Spinal cord (tissue), 10 donors: ENCODE measurements around the gene ARHGAP26. TPM values are rescaled to one million over a fixed set of nuclear protein-coding genes. Genes with fewer than 3 reads are reported as not detected.
A peak's percentile ranks its signal among the peaks of the same experiment; 100 is the strongest.

Source experiments
- DNase-seq, 6 donors: peaks; one replicate each; pipeline versions ENCODE4 v3.0.0 to v3.0.0-alpha.2; 2013 to 2015; ENCODE audit warnings: low spot score in 6 of 6, low read depth in 4 of 6
- H3K27ac ChIP-seq: one replicate; pipeline ENCODE4 v1.5.1; 2013; ENCODE audit warnings: low read depth, low read length, control low read depth
- H3K27me3 ChIP-seq: one replicate; pipeline ENCODE4 v1.6.1; 2013; ENCODE audit warnings: low read length; ENCODE audit not compliant: control insufficient read depth, insufficient read depth
- H3K36me3 ChIP-seq: one replicate; pipeline ENCODE4 v1.6.1; 2013; ENCODE audit warnings: low read length; ENCODE audit not compliant: control insufficient read depth, insufficient read depth
- H3K4me1 ChIP-seq: one replicate; pipeline ENCODE4 v1.6.1; 2013; ENCODE audit warnings: low read length; ENCODE audit not compliant: control insufficient read depth, insufficient read depth
- H3K4me3 ChIP-seq: one replicate; pipeline ENCODE4 v1.5.1; 2013; ENCODE audit warnings: low read depth, low read length, control low read depth
- H3K9me3 ChIP-seq: one replicate; pipeline ENCODE4 v1.6.1; 2013; ENCODE audit warnings: low read length; ENCODE audit not compliant: control insufficient read depth, insufficient read depth
- WGBS: methylation state at CpG from one replicate; pipeline ENCODE4 v1.1.5; 2013; ENCODE audit warnings: missing lambda C conversion rate; ENCODE audit not compliant: insufficient coverage; 5-methylcytosine and 5-hydroxymethylcytosine counted together
- polyA plus RNA-seq, 2 donors: library from polyadenylated mRNA; unstranded; fragments of 120-200 nt; gene quantifications; one replicate each; pipeline ENCODE4 v1.2.1, GENCODE V29; 2013; ENCODE audit not compliant: insufficient read length in 2 of 2
- total RNA-seq, 2 donors: library from RNA; depleted of rRNA in 1 of 2; stranded (reverse); fragments of 120-200 nt in 1 of 2; fragments of >200 nt in 1 of 2; gene quantifications; one replicate each; pipeline versions ENCODE4 v1.2.3 to v1.2.4, GENCODE V29; 2013 to 2014
- donor health status: healthy.

The ARHGAP26 gene
- total and polyA plus RNA-seq, 4 donors, result 21.9 to 39.7 (median 22.4) TPM

DNA sequence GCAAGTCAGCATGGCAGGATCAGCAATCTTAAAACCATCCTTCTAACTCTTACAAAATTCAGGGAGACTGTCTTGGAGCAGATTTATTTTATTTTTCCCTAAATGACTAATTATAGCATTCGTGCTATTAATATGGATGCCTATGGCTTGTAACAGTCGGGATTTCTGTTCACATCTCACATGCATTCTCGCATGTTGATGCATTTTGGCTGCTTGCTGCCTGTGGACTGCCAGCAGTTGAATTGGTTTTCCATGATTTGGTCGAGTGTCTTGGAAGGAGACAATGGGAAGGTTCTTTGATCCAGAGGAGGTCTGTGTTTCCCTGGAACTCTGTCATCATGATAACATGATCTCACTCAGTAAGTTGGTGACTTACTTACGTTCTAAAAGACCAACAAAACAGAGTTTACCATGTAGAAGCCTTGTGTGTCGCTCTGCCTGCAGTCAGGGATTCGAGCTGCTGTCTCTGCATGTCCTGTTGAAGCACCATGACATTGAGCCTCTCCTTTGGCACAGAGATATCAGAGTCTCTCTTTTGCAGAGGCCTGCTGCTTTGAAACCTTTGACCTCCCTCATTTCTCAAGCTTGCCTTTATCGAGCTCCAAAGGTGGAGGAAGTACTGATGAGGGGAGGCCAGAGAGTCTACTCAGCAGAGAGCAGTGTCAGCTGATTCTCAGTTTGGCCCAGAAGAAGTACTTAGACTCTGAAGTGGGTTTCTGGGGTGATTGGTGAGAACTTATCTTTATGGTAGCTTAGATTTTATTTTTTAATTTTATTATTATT, 82.4 kb downstream of the ARHGAP26 start:
- H3K9me3 ChIP-seq, result no peaks in the 10 kb centered on the region
- peak in 1 of 6 donors; percentile 61 for DNase-seq
- peaks cover 12% of the 10 kb centered on the region for H3K4me1 ChIP-seq
- no peak overlapping the region for H3K27ac ChIP-seq
- H3K36me3 ChIP-seq, result no peaks in the 10 kb centered on the region
- 55% methylated on average over 5 of the region's 8 CpGs for WGBS
- H3K4me3 ChIP-seq, result no peak overlapping the region
- H3K27me3 ChIP-seq, result no peaks in the 10 kb centered on the region

DNA sequence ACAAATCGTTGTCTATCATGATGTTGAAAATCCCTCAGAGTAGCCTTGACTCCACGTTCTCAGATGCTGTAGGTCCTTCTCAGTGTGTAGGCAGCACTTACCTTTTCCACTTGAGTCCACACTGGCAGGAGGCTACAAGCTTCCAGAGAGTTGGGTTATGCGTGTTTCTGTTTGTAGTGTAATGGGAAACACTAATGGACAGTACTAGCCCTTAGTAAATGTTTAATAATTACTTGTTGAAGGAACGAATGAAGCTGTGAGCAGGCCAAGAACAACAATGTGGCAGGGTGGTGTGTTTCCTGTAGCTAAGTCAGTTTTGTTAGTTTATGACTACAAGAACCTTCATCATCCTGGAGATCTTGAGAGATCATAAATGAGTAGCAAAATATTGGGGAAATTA, 83.5 kb downstream of the ARHGAP26 start:
- Histone ChIP-seq H3K27ac (no peak overlapping the region), H3K27me3 (no peaks in the 10 kb centered on the region), H3K4me1 (peaks cover 11% of the 10 kb centered on the region), H3K9me3 (no peaks in the 10 kb centered on the region), H3K4me3 (no peak overlapping the region), H3K36me3 (no peaks in the 10 kb centered on the region)
- DNase-seq, result no peak
- WGBS, result 100% methylated on average over 2 of the region's 4 CpGs

DNA sequence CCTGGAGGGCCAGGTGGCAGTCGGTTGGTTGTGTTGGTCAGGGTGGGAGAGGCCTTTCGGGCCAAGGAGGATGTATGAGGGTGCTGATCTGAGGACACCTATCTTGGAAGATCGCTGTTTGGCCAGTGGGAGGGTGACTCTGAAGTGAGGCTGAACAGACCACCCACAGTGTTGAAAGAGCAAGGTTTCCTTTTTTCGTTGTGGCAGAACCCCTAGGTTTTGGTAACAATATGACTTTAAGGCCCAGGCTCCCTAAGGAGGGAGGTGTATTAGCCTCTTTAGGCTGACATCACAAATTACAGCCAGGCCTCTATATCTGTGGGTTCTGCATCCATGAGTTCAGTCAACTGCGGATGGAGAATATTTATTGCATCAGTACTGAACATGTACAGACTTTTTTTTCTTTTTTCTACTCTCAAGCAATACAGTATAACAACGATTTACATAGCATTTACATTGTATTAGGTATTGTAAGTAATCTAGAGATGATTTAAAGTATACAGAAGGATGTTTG, 86.1 kb downstream of the ARHGAP26 start:
- WGBS, result 94% methylated on average over 4 of the region's 6 CpGs
- H3K4me1 ChIP-seq, result peaks cover 31% of the 10 kb centered on the region
- H3K27ac ChIP-seq, result no peak overlapping the region
- no peaks in the 10 kb centered on the region for H3K9me3 ChIP-seq
- no peak overlapping the region for H3K4me3 ChIP-seq
- no peaks in the 10 kb centered on the region for H3K27me3 ChIP-seq
- no peak for DNase-seq
- no peaks in the 10 kb centered on the region for H3K36me3 ChIP-seq

DNA sequence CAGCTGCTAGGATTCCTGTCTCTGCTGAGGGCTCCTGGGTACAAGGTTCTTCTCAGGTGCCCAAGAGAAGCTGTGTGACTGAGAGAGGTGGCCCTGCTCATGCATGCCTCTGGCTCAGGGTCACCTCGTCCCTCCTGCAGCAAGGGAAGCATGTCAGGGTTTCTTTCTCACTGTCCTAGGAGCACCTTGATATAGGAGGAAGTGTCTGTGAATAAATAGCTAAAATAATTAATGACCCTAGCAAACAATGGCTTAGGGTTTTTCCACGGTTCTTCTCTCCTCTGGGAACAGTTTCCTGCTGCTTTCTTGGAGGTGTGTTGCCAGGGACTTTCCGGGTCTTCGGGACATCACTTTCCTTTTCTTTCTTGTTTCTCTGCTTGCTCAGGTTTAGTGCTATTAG, 87.2 kb downstream of the ARHGAP26 start:
- Histone ChIP-seq H3K27ac (no peak overlapping the region), H3K36me3 (no peaks in the 10 kb centered on the region), H3K4me1 (peaks cover 28% of the 10 kb centered on the region), H3K9me3 (no peaks in the 10 kb centered on the region), H3K4me3 (no peak overlapping the region), H3K27me3 (no peaks in the 10 kb centered on the region)
- no peak for DNase-seq
- 46% methylated on average over 2 of the region's 4 CpGs for WGBS

DNA sequence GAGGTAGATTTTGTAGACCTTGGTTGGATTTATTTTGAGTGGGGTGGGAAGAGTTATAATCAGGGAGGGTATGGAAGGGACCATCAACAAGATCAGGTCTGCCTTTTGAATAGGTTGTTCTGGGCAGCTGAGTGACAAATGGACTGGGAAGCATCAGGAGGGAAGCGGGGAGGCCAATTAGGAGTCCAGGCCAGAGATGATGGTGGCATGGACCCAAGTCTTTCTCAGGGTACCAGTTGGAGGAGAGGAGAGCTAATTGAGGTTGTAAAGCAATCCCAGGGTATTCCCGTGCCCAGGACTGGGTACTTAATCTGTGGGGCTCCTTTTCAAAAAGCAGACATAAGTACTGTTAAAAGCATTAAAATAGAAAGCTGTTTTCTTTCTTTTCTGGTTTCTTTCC, 88.9 kb downstream of the ARHGAP26 start:
- Histone ChIP-seq H3K9me3 (no peaks in the 10 kb centered on the region), H3K36me3 (no peaks in the 10 kb centered on the region), H3K4me1 (peaks cover 40% of the 10 kb centered on the region), H3K27me3 (no peaks in the 10 kb centered on the region), H3K4me3 (no peak overlapping the region), H3K27ac (no peak overlapping the region)
- WGBS, result 73% methylated on average over 1 of the region's 2 CpGs
- DNase-seq, result peak in 1 of 6 donors; percentile 37

DNA sequence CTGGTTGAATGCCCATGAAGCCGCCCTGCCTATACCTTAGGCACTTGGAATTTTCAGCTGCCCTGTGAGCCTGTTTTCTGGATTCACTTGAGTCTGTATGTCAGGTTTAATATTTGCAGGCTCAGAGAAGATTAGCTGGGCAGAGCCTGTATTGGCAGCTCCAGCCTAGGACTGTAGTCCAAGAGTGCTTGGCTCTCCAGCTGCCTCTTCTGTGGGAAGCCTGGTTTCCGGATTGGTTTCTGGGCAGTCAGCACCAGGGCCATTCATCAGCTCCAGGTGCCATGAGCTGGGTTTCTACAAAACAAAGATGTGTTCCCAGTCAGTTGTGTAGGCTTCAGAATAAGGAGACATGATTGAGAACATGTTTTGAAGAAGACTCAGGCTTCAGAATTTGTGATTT, 90.1 kb downstream of the ARHGAP26 start:
- peaks cover 42% of the 10 kb centered on the region for H3K4me1 ChIP-seq
- no peak overlapping the region for H3K4me3 ChIP-seq
- WGBS, result 62% methylated on average over 2 of the region's 2 CpGs
- H3K9me3 ChIP-seq, result no peaks in the 10 kb centered on the region
- no peak overlapping the region for H3K27ac ChIP-seq
- no peaks in the 10 kb centered on the region for H3K27me3 ChIP-seq
- H3K36me3 ChIP-seq, result no peaks in the 10 kb centered on the region
- DNase-seq, result peak in 2 of 6 donors; percentile 37 to 71

DNA sequence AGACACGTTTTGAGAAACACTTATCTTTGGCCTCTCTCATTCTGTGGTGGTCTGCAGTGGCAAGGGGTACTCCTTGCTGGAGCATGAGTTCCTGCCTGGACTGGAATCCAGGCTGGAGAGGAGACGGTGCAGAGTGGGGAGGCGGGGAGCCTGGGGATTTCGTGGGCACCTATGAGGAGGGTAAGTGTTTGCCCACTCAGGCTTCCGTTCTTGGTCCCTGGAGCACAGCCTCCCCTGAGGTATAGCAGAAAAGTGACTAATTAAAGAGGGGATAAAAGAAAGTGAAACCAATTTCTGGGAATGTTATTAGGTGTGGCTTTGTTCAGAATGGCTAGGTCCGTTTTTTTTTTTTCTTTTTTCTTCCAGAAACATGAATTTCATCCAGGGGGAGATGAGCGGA, 90.8 kb downstream of the ARHGAP26 start:
- Histone ChIP-seq H3K27me3 (no peaks in the 10 kb centered on the region), H3K4me3 (no peak overlapping the region), H3K27ac (no peak overlapping the region), H3K9me3 (no peaks in the 10 kb centered on the region), H3K4me1 (peaks cover 40% of the 10 kb centered on the region), H3K36me3 (no peaks in the 10 kb centered on the region)
- WGBS, result 89% methylated on average over 5 of the region's 7 CpGs
- no peak for DNase-seq

DNA sequence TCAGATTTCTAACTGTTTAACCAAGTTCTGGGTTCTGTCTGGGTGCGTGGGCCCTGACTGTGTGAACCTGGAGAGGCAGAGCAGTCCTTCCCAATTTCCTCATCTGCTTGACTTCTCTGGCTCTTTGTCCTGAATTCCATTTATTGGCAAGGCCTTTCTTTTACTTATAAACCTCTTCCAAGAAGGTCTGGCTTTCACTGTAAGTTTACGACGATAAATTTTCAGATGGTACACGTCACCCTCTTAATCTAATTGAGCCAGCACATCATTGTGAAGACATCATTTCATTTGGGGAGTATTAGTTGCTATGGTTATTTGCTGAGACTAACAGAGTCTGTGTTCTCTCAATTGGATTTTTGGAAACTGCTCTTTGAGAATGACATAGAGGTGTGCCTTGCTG, 92.4 kb downstream of the ARHGAP26 start:
- Histone ChIP-seq H3K4me3 (no peak overlapping the region), H3K4me1 (peaks cover 38% of the 10 kb centered on the region), H3K36me3 (no peaks in the 10 kb centered on the region), H3K27ac (no peak overlapping the region), H3K9me3 (no peaks in the 10 kb centered on the region), H3K27me3 (no peaks in the 10 kb centered on the region)
- DNase-seq, result peak in 2 of 6 donors; percentile 71 to 78
- no CpG with 5 or more reads among the region's 4 CpGs for WGBS

DNA sequence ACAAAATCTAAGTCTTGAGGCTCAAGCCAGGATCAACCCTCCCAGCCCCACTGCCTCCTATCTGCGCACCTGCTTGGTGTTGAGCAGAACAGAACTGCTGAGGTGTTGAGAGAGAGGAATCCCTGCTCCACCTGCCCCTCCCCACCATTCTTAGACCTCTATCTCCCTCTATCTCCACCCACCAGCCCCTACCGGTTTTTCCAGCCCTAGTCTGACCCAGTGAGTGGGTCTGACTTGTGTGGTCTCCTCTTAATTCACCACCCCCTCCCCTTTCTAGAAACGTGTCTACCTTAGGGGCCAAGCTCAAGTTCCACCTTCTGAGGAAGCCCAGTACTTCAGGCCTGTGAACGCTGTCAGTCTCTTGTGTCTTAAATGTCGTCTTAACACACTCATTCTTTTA, 93.7 kb downstream of the ARHGAP26 start:
- H3K27me3 ChIP-seq, result no peaks in the 10 kb centered on the region
- no peak overlapping the region for H3K4me3 ChIP-seq
- H3K9me3 ChIP-seq, result no peaks in the 10 kb centered on the region
- DNase-seq, result no peak
- WGBS, result 61% methylated on average over 3 of the region's 5 CpGs
- no peak overlapping the region for H3K27ac ChIP-seq
- H3K36me3 ChIP-seq, result no peaks in the 10 kb centered on the region
- peaks cover 42% of the 10 kb centered on the region for H3K4me1 ChIP-seq
